Measurements from ENCODE around the gene ATP5MC3. TPM values are rescaled to one million over a fixed set of nuclear protein-coding genes. Genes with fewer than 3 reads are reported as not detected.

The ATP5MC3 gene
- total and polyA plus RNA-seq, 10 of the 15 experiments (the other 5 are each of a cell fraction or from before 2014, with no cell fraction given), result 308 to 1,196 (median 550) TPM

GRCh38 chr2:175181877-175182308 is 383 bp upstream of the ATP5MC3 start (continued):
- TF ChIP-seq, protein P1, sequence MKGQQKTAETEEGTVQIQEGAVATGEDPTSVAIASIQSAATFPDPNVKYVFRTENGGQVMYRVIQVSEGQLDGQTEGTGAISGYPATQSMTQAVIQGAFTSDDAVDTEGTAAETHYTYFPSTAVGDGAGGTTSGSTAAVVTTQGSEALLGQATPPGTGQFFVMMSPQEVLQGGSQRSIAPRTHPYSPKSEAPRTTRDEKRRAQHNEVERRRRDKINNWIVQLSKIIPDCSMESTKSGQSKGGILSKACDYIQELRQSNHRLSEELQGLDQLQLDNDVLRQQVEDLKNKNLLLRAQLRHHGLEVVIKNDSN (IDR thresholded peaks at IDR 0.05; ENCODE audit: borderline replicate concordance, extremely low read length, insufficient read depth, low read depth, low read length), result no peak
- no peak for TF ChIP-seq NFYB (IDR thresholded peaks at IDR 0.05; ENCODE audit: insufficient read depth, low read depth, low read length)
- no peak for TF ChIP-seq MYC (IDR thresholded peaks at IDR 0.05; ENCODE audit: insufficient read depth, insufficient read length, insufficient replicate concordance, low read length, severe bottlenecking)
- TF ChIP-seq ZBTB4 (CRISPR knock-in tag; IDR thresholded peaks at IDR 0.05), result no peak
- TF ChIP-seq TARDBP (IDR thresholded peaks at IDR 0.05; ENCODE audit: borderline replicate concordance), result no peak

DNA sequence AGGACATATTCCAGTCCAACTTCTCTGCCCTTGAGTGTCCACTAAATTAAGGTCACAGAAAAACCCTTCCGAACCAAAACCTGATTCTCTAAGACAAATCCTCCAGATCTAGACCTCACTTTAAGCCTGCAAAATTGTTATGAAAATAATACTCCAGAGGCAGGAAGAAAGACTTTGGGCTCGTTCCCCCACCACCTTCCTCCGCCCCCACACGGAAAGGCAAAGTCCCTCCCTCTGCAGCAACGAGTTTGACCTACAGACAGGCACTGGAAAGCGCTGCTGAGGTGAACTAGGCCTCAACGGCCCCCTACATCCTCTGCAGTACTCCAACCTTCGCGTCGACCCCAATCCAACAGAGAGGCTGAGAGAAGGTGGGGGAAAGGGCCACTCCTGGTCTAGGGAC is 808 bp downstream of the ATP5MC3 start:
- ATAC-seq, result peak; percentile 84
- peaks cover 45% of the 10 kb centered on the region for H3K79me2 ChIP-seq (ENCODE audit: control insufficient read depth, insufficient read depth, low read length)
- RAD21 ChIA-PET (ENCODE audit: unreplicated experiment), result interaction anchor here (2.3 kb wide), 1 partner anchor 69 kb away, joined by 5 read pairs; no protein-coding TSS in a partner anchor
- peak overlapping the region; percentile 83 for H3K4me3 ChIP-seq
- intact Hi-C loops (cut with micrococcal nuclease; ENCODE audit: unreplicated experiment), result loop anchor here (1.0 kb wide), 1 partner anchor 12 kb away; the partner anchor contains the start of gene ATF2
- H4K20me1 ChIP-seq (ENCODE audit: control insufficient read depth, insufficient read depth), result no peaks in the 10 kb centered on the region
- peak overlapping the region; percentile 69 for H3K27ac ChIP-seq (ENCODE audit: control insufficient read depth, insufficient read depth)
- no TSS peak for BruUV-seq (replicated peaks)
- H3K36me3 ChIP-seq (ENCODE audit: control insufficient read depth in 2 of 2, insufficient read depth in 2 of 2, low read length in 1 of 2), result peaks cover 2 to 24% of the 10 kb centered on the region in 2 experiments; a peak in 3 of 4 replicates
- in situ Hi-C loops (cut with MboI), result no loop called here
- H3K4me2 ChIP-seq (ENCODE audit: control insufficient read depth, insufficient read depth), result peak overlapping the region; percentile 39
- WGBS (ENCODE audit: insufficient coverage, insufficient replicate concordance, low lambda C conversion rate, missing lambda C conversion rate), result 1% methylated on average over 10 of the region's 10 CpGs
- no peak for DNase-seq (ENCODE audit: low read depth, low spot score)
- H3K9me3 ChIP-seq (replicated peaks; ENCODE audit: control insufficient read depth, insufficient read depth, low read length), result no peaks in the 10 kb centered on the region; the same call in 2 of the 3 replicates
- POLR2A ChIA-PET, result interaction anchor here (1.6 to 1.8 kb wide), 2 partner anchors 12 to 14 kb away, joined by 6 to 7 read pairs; partner anchors contain the start of gene ATF2
- peak overlapping the region; percentile 80 for H3K9ac ChIP-seq (ENCODE audit: control insufficient read depth, insufficient read depth, low read length)
- FAIRE-seq, result no peak
- no peaks in the 10 kb centered on the region for H3K27me3 ChIP-seq (replicated peaks in 1 of 2; ENCODE audit: control insufficient read depth in 2 of 2, insufficient read depth in 2 of 2, low read length in 1 of 2)
- peak overlapping the region; percentile 99 for H2AFZ ChIP-seq (ENCODE audit: control insufficient read depth, low read depth, low read length)
- no peaks in the 10 kb centered on the region for H3K4me1 ChIP-seq (ENCODE audit: control insufficient read depth, insufficient read depth, low read length)
- CTCF ChIA-PET, result interaction anchor here (1.3 kb wide), 1 partner anchor 12 kb away, joined by 3 read pairs; no protein-coding TSS in a partner anchor
- SMC1A ChIA-PET (ENCODE audit: uncharacterized antibody, unreplicated experiment), result interaction anchor here (1.1 to 5.3 kb wide), 4 partner anchors 12 to 69 kb away, joined by 3 to 22 read pairs (median 9); partner anchors contain the start of gene ATF2
- peak in 1 of 2 experiments; percentile 86; a peak in 2 of 3 replicates for TF ChIP-seq EGR1 (IDR thresholded peaks at IDR 0.05; ENCODE audit: borderline replicate concordance in 1 of 2, low read depth in 2 of 2, low read length in 2 of 2)
- TF ChIP-seq SREBF2 (IDR thresholded peaks at IDR 0.05; ENCODE audit: low read length), result no peak
- TF ChIP-seq, protein P2, sequence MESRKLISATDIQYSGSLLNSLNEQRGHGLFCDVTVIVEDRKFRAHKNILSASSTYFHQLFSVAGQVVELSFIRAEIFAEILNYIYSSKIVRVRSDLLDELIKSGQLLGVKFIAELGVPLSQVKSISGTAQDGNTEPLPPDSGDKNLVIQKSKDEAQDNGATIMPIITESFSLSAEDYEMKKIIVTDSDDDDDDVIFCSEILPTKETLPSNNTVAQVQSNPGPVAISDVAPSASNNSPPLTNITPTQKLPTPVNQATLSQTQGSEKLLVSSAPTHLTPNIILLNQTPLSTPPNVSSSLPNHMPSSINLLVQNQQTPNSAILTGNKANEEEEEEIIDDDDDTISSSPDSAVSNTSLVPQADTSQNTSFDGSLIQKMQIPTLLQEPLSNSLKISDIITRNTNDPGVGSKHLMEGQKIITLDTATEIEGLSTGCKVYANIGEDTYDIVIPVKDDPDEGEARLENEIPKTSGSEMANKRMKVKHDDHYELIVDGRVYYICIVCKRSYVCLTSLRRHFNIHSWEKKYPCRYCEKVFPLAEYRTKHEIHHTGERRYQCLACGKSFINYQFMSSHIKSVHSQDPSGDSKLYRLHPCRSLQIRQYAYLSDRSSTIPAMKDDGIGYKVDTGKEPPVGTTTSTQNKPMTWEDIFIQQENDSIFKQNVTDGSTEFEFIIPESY (IDR thresholded peaks at IDR 0.05), result no peak
- TF ChIP-seq BHLHE40 (IDR thresholded peaks at IDR 0.05; ENCODE audit: borderline replicate concordance in 1 of 2, low read depth in 2 of 2, low read length in 1 of 2), result no peak
- peak; percentile 85; the same call in 1 of the 2 replicates for TF ChIP-seq ESRRA (IDR thresholded peaks at IDR 0.05; ENCODE audit: low read length)
- no peak for TF ChIP-seq TAF1 (IDR thresholded peaks at IDR 0.05; ENCODE audit: borderline replicate concordance, low read depth, low read length)
- peak; percentile 22; the same call in 1 of the 2 replicates for TF ChIP-seq NR2C1 (IDR thresholded peaks at IDR 0.05)
- no peak for TF ChIP-seq ZNF274 (IDR thresholded peaks at IDR 0.05; ENCODE audit: insufficient read depth, insufficient read length)
- no peak for TF ChIP-seq SRF (IDR thresholded peaks at IDR 0.05; ENCODE audit: low read depth in 2 of 2, low read length in 2 of 2)
- no peak for TF ChIP-seq YBX1 (IDR thresholded peaks at IDR 0.05)
- TF ChIP-seq TBL1XR1 (IDR thresholded peaks at IDR 0.05; ENCODE audit: low read depth, low read length), result no peak
